GM23338 (cell line): ENCODE data around the gene PLIN4.

Experiments used
- CREB1 ChIP-seq: fragments of 250-450 bp; sonication (Bioruptor Pico); IDR thresholded peaks from 2 replicates; pipeline ENCODE4 v1.5.0; 2020; ENCODE audit warnings: low read depth, mild to moderate bottlenecking, moderate library complexity
- ETS1 ChIP-seq: IDR thresholded peaks from 2 replicates; pipeline ENCODE4 v1.6.1; 2016; ENCODE audit warnings: antibody characterized with exemption
- EZH2 ChIP-seq: fragments of 200-600 bp; sonication (generic); IDR thresholded peaks from one replicate; pipeline ENCODE4 v1.8.0; 2017; ENCODE audit warnings: antibody characterized with exemption, mild to moderate bottlenecking, low read depth; ENCODE audit not compliant: unreplicated experiment
- EZH2phosphoT487 ChIP-seq: fragments of 200-600 bp; sonication (generic); IDR thresholded peaks from one replicate; pipeline ENCODE4 v1.8.1; 2018; ENCODE audit warnings: antibody characterized with exemption; ENCODE audit not compliant: unreplicated experiment
- JUNB ChIP-seq: IDR thresholded peaks from one replicate; pipeline ENCODE4 v1.6.1; 2016; ENCODE audit warnings: antibody characterized with exemption; ENCODE audit not compliant: unreplicated experiment
- NANOG ChIP-seq: IDR thresholded peaks from 2 replicates; pipeline ENCODE4 v1.6.1; 2016; ENCODE audit warnings: antibody characterized with exemption, borderline replicate concordance
- POLR2AphosphoS5 ChIP-seq: IDR thresholded peaks from 2 replicates; pipeline ENCODE4 v1.6.1; 2016; ENCODE audit warnings: antibody characterized with exemption, low read depth
- STAT1 ChIP-seq: IDR thresholded peaks from one replicate; pipeline ENCODE4 v1.6.1; 2016; ENCODE audit warnings: antibody characterized with exemption; ENCODE audit not compliant: unreplicated experiment
- ZNF331 ChIP-seq: fragments of 250-450 bp; sonication (Bioruptor Pico); IDR thresholded peaks from 2 replicates; pipeline ENCODE4 v1.5.0; 2020; ENCODE audit warnings: low read depth, mild to moderate bottlenecking, moderate library complexity
- TF ChIP-seq, protein P1 (sequence below), 2 experiments: fragments of 200-600 bp in 1 of 2; sonication (generic) in 1 of 2; conservative IDR thresholded peaks; 2 replicates each; pipeline versions ENCODE4 v1.5.1 to v1.6.1; 2016 to 2017; ENCODE audit warnings: antibody characterized with exemption in 2 of 2, low read depth in 2 of 2, mild to moderate bottlenecking in 2 of 2, moderate library complexity in 1 of 2
- TF ChIP-seq, protein P2 (sequence below): IDR thresholded peaks from one replicate; pipeline ENCODE4 v1.6.1; 2018; ENCODE audit warnings: antibody characterized with exemption; ENCODE audit not compliant: unreplicated experiment

DNA sequence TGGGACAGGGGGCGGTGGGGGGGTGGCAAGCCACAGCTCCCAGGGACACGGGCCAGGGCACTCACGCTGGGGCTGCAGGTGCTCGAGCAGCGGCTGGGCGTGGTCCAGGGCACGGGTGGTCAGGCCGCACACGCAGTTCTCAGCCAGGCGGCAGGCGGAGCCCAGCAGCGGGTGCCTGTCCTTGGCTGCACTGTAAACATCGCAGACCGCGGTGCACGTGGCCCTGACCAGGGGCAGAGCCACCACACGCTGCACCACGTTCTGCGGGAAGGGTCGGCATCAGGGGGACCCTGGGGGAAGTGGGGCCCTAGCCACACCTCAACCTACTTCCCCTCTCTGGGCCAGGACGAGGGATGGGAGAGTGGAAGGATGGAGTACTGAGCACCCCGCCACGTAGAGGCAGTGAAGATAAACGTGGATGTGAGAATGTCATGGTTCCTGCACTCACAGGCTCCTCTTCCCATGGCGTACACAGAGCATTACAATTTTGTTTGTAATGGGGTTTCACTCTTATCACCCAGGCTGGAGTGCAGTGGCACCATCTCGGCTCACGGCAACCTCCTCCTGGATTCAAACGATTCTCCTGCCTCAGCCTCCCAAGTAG is 13.4 kb upstream of the PLIN4 start:
- TF ChIP-seq, protein P1, sequence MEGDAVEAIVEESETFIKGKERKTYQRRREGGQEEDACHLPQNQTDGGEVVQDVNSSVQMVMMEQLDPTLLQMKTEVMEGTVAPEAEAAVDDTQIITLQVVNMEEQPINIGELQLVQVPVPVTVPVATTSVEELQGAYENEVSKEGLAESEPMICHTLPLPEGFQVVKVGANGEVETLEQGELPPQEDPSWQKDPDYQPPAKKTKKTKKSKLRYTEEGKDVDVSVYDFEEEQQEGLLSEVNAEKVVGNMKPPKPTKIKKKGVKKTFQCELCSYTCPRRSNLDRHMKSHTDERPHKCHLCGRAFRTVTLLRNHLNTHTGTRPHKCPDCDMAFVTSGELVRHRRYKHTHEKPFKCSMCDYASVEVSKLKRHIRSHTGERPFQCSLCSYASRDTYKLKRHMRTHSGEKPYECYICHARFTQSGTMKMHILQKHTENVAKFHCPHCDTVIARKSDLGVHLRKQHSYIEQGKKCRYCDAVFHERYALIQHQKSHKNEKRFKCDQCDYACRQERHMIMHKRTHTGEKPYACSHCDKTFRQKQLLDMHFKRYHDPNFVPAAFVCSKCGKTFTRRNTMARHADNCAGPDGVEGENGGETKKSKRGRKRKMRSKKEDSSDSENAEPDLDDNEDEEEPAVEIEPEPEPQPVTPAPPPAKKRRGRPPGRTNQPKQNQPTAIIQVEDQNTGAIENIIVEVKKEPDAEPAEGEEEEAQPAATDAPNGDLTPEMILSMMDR (conservative IDR thresholded peaks at IDR 0.05; ENCODE audit: low read depth in 2 of 2) = no peak
- TF ChIP-seq ETS1 = no peak
- TF ChIP-seq, protein P2, sequence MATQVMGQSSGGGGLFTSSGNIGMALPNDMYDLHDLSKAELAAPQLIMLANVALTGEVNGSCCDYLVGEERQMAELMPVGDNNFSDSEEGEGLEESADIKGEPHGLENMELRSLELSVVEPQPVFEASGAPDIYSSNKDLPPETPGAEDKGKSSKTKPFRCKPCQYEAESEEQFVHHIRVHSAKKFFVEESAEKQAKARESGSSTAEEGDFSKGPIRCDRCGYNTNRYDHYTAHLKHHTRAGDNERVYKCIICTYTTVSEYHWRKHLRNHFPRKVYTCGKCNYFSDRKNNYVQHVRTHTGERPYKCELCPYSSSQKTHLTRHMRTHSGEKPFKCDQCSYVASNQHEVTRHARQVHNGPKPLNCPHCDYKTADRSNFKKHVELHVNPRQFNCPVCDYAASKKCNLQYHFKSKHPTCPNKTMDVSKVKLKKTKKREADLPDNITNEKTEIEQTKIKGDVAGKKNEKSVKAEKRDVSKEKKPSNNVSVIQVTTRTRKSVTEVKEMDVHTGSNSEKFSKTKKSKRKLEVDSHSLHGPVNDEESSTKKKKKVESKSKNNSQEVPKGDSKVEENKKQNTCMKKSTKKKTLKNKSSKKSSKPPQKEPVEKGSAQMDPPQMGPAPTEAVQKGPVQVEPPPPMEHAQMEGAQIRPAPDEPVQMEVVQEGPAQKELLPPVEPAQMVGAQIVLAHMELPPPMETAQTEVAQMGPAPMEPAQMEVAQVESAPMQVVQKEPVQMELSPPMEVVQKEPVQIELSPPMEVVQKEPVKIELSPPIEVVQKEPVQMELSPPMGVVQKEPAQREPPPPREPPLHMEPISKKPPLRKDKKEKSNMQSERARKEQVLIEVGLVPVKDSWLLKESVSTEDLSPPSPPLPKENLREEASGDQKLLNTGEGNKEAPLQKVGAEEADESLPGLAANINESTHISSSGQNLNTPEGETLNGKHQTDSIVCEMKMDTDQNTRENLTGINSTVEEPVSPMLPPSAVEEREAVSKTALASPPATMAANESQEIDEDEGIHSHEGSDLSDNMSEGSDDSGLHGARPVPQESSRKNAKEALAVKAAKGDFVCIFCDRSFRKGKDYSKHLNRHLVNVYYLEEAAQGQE = no peak
- TF ChIP-seq POLR2AphosphoS5 = no peak
- TF ChIP-seq CREB1 (CRISPR knock-in tag) = no peak
- TF ChIP-seq EZH2phosphoT487 = no peak
- no peak for TF ChIP-seq ZNF331 (CRISPR knock-in tag)
- TF ChIP-seq EZH2 = no peak
- TF ChIP-seq JUNB = no peak
- no peak for TF ChIP-seq STAT1
- no peak for TF ChIP-seq NANOG
